Endothelial cell of umbilical vein (primary cell): Measurements from ENCODE around the gene PGGT1B. TPM values are rescaled to one million over a fixed set of nuclear protein-coding genes. Genes with fewer than 3 reads are reported as not detected.

Experiments
- BruUV-seq: library from RNA; stranded (reverse); fragments of 400-500 nt; replicated peaks from 2 replicates; lab custom pipeline; 2021; lab: Mats Ljungman, UMichigan
- CTCF ChIA-PET: fragments of 300-600, 350-600 bp; sonication (Branson Sonifier 250); formaldehyde crosslinking; loops from one replicate; lab custom pipeline; 2021; ENCODE audit warnings: antibody characterized with exemption, inconsistent platforms; lab: Charles Lee
- POLR2A ChIA-PET: fragments of 300-600, 350-600 bp; sonication (Branson Sonifier 250); formaldehyde crosslinking; loops from one replicate; lab custom pipeline; 2021; ENCODE audit warnings: antibody characterized with exemption, inconsistent platforms; lab: Charles Lee
- DNase-seq: peaks from one replicate; pipeline ENCODE4 v3.0.0-alpha.2; 2011; ENCODE audit warnings: low read depth, low spot score
- FAIRE-seq: peaks from 2 replicates; lab custom pipeline; 2011; peaks lifted over from hg19 to GRCh38; lab: Jason Lieb, UNC
- H2AFZ ChIP-seq: 2 replicates; pipeline ENCODE4 v1.6.0; 2012; ENCODE audit warnings: low read depth, low read length, control low read depth, inconsistent platforms
- H3K27ac ChIP-seq: 2 replicates; pipeline ENCODE4 v1.5.1; 2011; ENCODE audit warnings: low read depth, mild to moderate bottlenecking, control low read depth, low read length, moderate library complexity; ENCODE audit not compliant: insufficient read depth
- H3K27me3 ChIP-seq, 2 experiments: 2 replicates each; pipeline versions ENCODE4 v1.6.0 to v1.6.1; 2011; ENCODE audit warnings: low read length in 2 of 2, mixed read lengths in 1 of 2; ENCODE audit not compliant: control insufficient read depth in 2 of 2, insufficient read depth in 2 of 2
- H3K36me3 ChIP-seq, 2 experiments: 2 replicates in 1 of 2; 3 replicates in 1 of 2; pipeline ENCODE4 v1.5.1; 2011; ENCODE audit warnings: low read length in 2 of 2, mild to moderate bottlenecking in 1 of 2, moderate library complexity in 1 of 2; ENCODE audit not compliant: control insufficient read depth in 2 of 2, insufficient read depth in 2 of 2; ENCODE audit errors: extremely low read depth in 1 of 2
- H3K4me1 ChIP-seq: 3 replicates; pipeline ENCODE4 v1.5.1; 2011; ENCODE audit warnings: mild to moderate bottlenecking, low read length; ENCODE audit not compliant: control insufficient read depth, insufficient read depth; ENCODE audit errors: extremely low read depth
- H3K4me2 ChIP-seq: 2 replicates; pipeline ENCODE4 v1.6.1; 2011; ENCODE audit warnings: low read length, control low read depth, mixed read lengths; ENCODE audit not compliant: insufficient read depth
- H3K4me3 ChIP-seq, 3 experiments: fragments of 200-600 bp in 1 of 3; sonication (generic), shearing (Covaris generic) in 1 of 3; replicated peaks in 1 of 3; 2 replicates each; pipeline ENCODE4 v1.5.1; 2011 to 2016; ENCODE audit warnings: control low read depth in 3 of 3, low read length in 3 of 3, mild to moderate bottlenecking in 2 of 3, inconsistent platforms in 1 of 3, low read depth in 1 of 3, moderate library complexity in 1 of 3; ENCODE audit not compliant: insufficient read depth in 1 of 3
- H3K79me2 ChIP-seq: 2 replicates; pipeline ENCODE4 v1.6.0; 2012; ENCODE audit warnings: low read length, inconsistent platforms; ENCODE audit not compliant: control insufficient read depth, insufficient read depth
- H3K9ac ChIP-seq: replicated peaks from 2 replicates; pipeline ENCODE3; 2011; ENCODE audit warnings: low read length, control low read depth; ENCODE audit not compliant: insufficient read depth; ENCODE audit errors: extremely low read depth
- H3K9me1 ChIP-seq: replicated peaks from 3 replicates; pipeline ENCODE4 v1.6.0; 2011; ENCODE audit warnings: mild to moderate bottlenecking, low read length; ENCODE audit not compliant: control insufficient read depth, insufficient read depth; ENCODE audit errors: extremely low read depth
- H3K9me3 ChIP-seq: replicated peaks from 2 replicates; pipeline ENCODE4 v1.5.1; 2012; ENCODE audit warnings: low read length, inconsistent platforms; ENCODE audit not compliant: control insufficient read depth, insufficient read depth
- H4K20me1 ChIP-seq: replicated peaks from 2 replicates; pipeline ENCODE3; 2011; ENCODE audit warnings: mild to moderate bottlenecking, low read length; ENCODE audit not compliant: control insufficient read depth, insufficient read depth; ENCODE audit errors: extremely low read depth
- CTCF ChIP-seq, 2 donors: IDR thresholded peaks; 1 replicate in 1 of 2; 2 replicates in 1 of 2; pipeline ENCODE4 v1.5.1; 2011; ENCODE audit warnings: low read length in 2 of 2, mild to moderate bottlenecking in 2 of 2, moderate library complexity in 2 of 2, control low read depth in 1 of 2, inconsistent platforms in 1 of 2, low read depth in 1 of 2; ENCODE audit not compliant: insufficient read depth in 1 of 2; ENCODE audit errors: extremely low read depth in 1 of 2
- EZH2 ChIP-seq: IDR thresholded peaks from 2 replicates; pipeline ENCODE4 v1.6.1; 2012; ENCODE audit warnings: borderline replicate concordance, low read depth, mild to moderate bottlenecking, moderate library complexity, low read length, inconsistent platforms; ENCODE audit not compliant: severe bottlenecking
- FOS ChIP-seq: IDR thresholded peaks from 2 replicates; pipeline ENCODE4 v1.6.1; 2011; ENCODE audit warnings: mild to moderate bottlenecking, low read length, moderate library complexity, borderline replicate concordance; ENCODE audit not compliant: insufficient read depth
- GATA2 ChIP-seq: IDR thresholded peaks from 2 replicates; pipeline ENCODE4 v1.7.0; 2011; ENCODE audit warnings: low read depth, mild to moderate bottlenecking, moderate library complexity, mixed read lengths, low read length; ENCODE audit not compliant: insufficient read length, insufficient read depth
- JUN ChIP-seq: IDR thresholded peaks from 2 replicates; pipeline ENCODE4 v1.6.1; 2011; ENCODE audit warnings: borderline replicate concordance, low read depth; ENCODE audit not compliant: insufficient read length, insufficient read depth
- MAX ChIP-seq: IDR thresholded peaks from 2 replicates; pipeline ENCODE4 v1.6.1; 2011; ENCODE audit not compliant: insufficient read depth, insufficient read length
- MYC ChIP-seq: IDR thresholded peaks from one replicate; pipeline ENCODE4 v1.6.1; 2011; ENCODE audit warnings: mild to moderate bottlenecking, low read depth, low read length
- POLR2A ChIP-seq: IDR thresholded peaks from 2 replicates; pipeline ENCODE4 v1.6.1; 2012; ENCODE audit warnings: low read depth, mild to moderate bottlenecking, control low read depth, low read length
- POLR2AphosphoS5 ChIP-seq: IDR thresholded peaks from 2 replicates; pipeline ENCODE4 v1.6.1; 2012; ENCODE audit warnings: low read depth, mild to moderate bottlenecking, control low read depth, low read length, moderate library complexity; ENCODE audit not compliant: insufficient read depth
- dilution Hi-C: fragments of 300-500 bp; cut with MboI; formaldehyde crosslinking; loops from one replicate; pipeline ENCODE4 v1.15.0; 2019; ENCODE audit warnings: low sequenced_read_pairs; ENCODE audit not compliant: extremely low pct_ligation_motif_present
- intact Hi-C: fragments of 100-400 bp; cut with micrococcal nuclease; formaldehyde crosslinking; loops from one replicate; pipeline ENCODE4 v1.10.0; 2022
- polyA plus RNA-seq, 4 experiments: library from polyadenylated mRNA; depleted of rRNA in 3 of 4; stranded (reverse) in 3 of 4; unstranded in 1 of 4; fragments of >200 nt; gene quantifications; 2 replicates each; pipeline versions ENCODE4 v1.2.1 to v1.2.3, GENCODE V29; 2011 to 2012; ENCODE audit warnings: missing spikeins in 1 of 4
- total RNA-seq: library from RNA; stranded (reverse); gene quantifications from 2 replicates; pipeline ENCODE4 v1.2.3, GENCODE V29; 2021

PGGT1B gene
- total and polyA plus RNA-seq, 2 donors (not counting 3 experiments of a cell fraction or from before 2014, with no cell fraction given), result 2.6 to 42.3 TPM

GRCh38 chr5:115304496-115304895, 41.8 kb upstream of the PGGT1B start:
- Histone ChIP-seq H2AFZ (no peak overlapping the region), H3K4me2 (no peak overlapping the region), H3K9me3 (no peaks in the 10 kb centered on the region), H4K20me1 (no peaks in the 10 kb centered on the region), H3K4me3 (no peak overlapping the region), H3K27ac (no peak overlapping the region), H3K36me3 (no peaks in the 10 kb centered on the region), H3K9me1 (no peaks in the 10 kb centered on the region), H3K9ac (no peak overlapping the region), H3K79me2 (no peaks in the 10 kb centered on the region), H3K27me3 (no peaks in the 10 kb centered on the region), H3K4me1 (no peaks in the 10 kb centered on the region)
- POLR2A ChIA-PET, result no interaction called here
- TF ChIP-seq GATA2, result no peak
- TF ChIP-seq JUN, result no peak
- no peak for TF ChIP-seq CTCF (IDR thresholded peaks at IDR 0.05; ENCODE audit: extremely low read depth in 1 of 2, insufficient read depth in 1 of 2, low read depth in 1 of 2, low read length in 2 of 2)
- TF ChIP-seq MAX, result no peak
- no peak for TF ChIP-seq EZH2
- no peak for TF ChIP-seq MYC
- no peak for TF ChIP-seq POLR2AphosphoS5
- no peak for TF ChIP-seq POLR2A
- no peak for TF ChIP-seq FOS
- intact Hi-C loops (no loop called here), dilution Hi-C loops (loop anchor here (25.0 kb wide), 1 partner anchor 233 kb away; the partner anchor contains the start of gene FEM1C)
- FAIRE-seq (no peak), DNase-seq (no peak)
- BruUV-seq, result no TSS peak
- CTCF ChIA-PET, result interaction anchor here (0.9 to 1.4 kb wide), 2 partner anchors 19 to 288 kb away, joined by 3 read pairs; no protein-coding TSS in a partner anchor
